ENCODE data around the gene CDH20.

Gene CDH20

GRCh38 chr18:61596296-61596695, 263.1 kb downstream of the CDH20 start:
- no peak for DNase-seq
- H3K4me1 Mint-ChIP-seq = no peaks in the 10 kb centered on the region
- no peaks in the 10 kb centered on the region for H3K9me3 Mint-ChIP-seq
- H3K4me3 Mint-ChIP-seq = no peak overlapping the region
- H3K27ac Mint-ChIP-seq = no peak overlapping the region
- no peaks in the 10 kb centered on the region for H3K36me3 Mint-ChIP-seq
- H3K27me3 Mint-ChIP-seq = peaks cover 4% of the 10 kb centered on the region
- CTCF ChIA-PET = interaction anchor here (0.6 kb wide), 1 partner anchor 486 kb away, joined by 3 read pairs; no protein-coding TSS in a partner anchor

GRCh38 chr18:61597316-61597715, 264.1 kb downstream of the CDH20 start:
- H3K36me3 Mint-ChIP-seq = no peaks in the 10 kb centered on the region
- no peak overlapping the region for H3K27ac Mint-ChIP-seq
- no peak overlapping the region for H3K4me3 Mint-ChIP-seq
- CTCF ChIA-PET = no interaction called here
- H3K4me1 Mint-ChIP-seq = no peaks in the 10 kb centered on the region
- H3K27me3 Mint-ChIP-seq = peaks cover 4% of the 10 kb centered on the region
- no peaks in the 10 kb centered on the region for H3K9me3 Mint-ChIP-seq
- no peak for DNase-seq

- H3K9me3 Mint-ChIP-seq = no peaks in the 10 kb centered on the region
- H3K36me3 Mint-ChIP-seq = no peaks in the 10 kb centered on the region
- CTCF ChIA-PET = no interaction called here
- no peak overlapping the region for H3K4me3 Mint-ChIP-seq
- no peak overlapping the region for H3K27ac Mint-ChIP-seq
- H3K27me3 Mint-ChIP-seq = peaks cover 12% of the 10 kb centered on the region
- DNase-seq = no peak
- no peaks in the 10 kb centered on the region for H3K4me1 Mint-ChIP-seq
Observed at GRCh38 chr18:61600422-61600821, 267.2 kb downstream of the CDH20 start.

- Mint-ChIP-seq H3K4me1 (no peaks in the 10 kb centered on the region), H3K9me3 (no peaks in the 10 kb centered on the region), H3K36me3 (no peaks in the 10 kb centered on the region), H3K4me3 (no peak overlapping the region), H3K27me3 (peaks cover 20% of the 10 kb centered on the region), H3K27ac (no peak overlapping the region)
- no peak for DNase-seq
- CTCF ChIA-PET = no interaction called here
Observed at GRCh38 chr18:61602836-61603235, 269.6 kb downstream of the CDH20 start.
